Inferior parietal cortex (tissue), 1 donor: ENCODE results near the gene NEO1.

Experiments
- DNase-seq: peaks from one replicate; pipeline ENCODE4 v3.0.0-alpha.2; 2016; ENCODE audit errors: extremely low spot score

The NEO1 gene

GRCh38 chr15:73078291-73078690, 26.0 kb downstream of the NEO1 start:
- DNase-seq = no peak

- DNase-seq = no peak
Observed at GRCh38 chr15:73078722-73079121, 26.5 kb downstream of the NEO1 start.

- no peak for DNase-seq
Observed at GRCh38 chr15:73079565-73079964, 27.3 kb downstream of the NEO1 start.

- peak; percentile 85 for DNase-seq
Observed at GRCh38 chr15:73081321-73081958, 29.2 kb downstream of the NEO1 start.

GRCh38 chr15:73082812-73083211, 30.5 kb downstream of the NEO1 start:
- no peak for DNase-seq

- DNase-seq = no peak
Observed at GRCh38 chr15:73087098-73087497, 34.8 kb downstream of the NEO1 start.

- DNase-seq = no peak
Observed at GRCh38 chr15:73105064-73105463, 52.8 kb downstream of the NEO1 start.

GRCh38 chr15:73108676-73109075, 56.4 kb downstream of the NEO1 start:
- DNase-seq = no peak

GRCh38 chr15:73109765-73110164, 57.5 kb downstream of the NEO1 start:
- no peak for DNase-seq

GRCh38 chr15:73110201-73110600, 57.9 kb downstream of the NEO1 start:
- DNase-seq = no peak

- DNase-seq = no peak
Observed at GRCh38 chr15:73114064-73114463, 61.8 kb downstream of the NEO1 start.

GRCh38 chr15:73116164-73116563, 63.9 kb downstream of the NEO1 start:
- no peak for DNase-seq

GRCh38 chr15:73118055-73118454, 65.8 kb downstream of the NEO1 start:
- no peak for DNase-seq

GRCh38 chr15:73119478-73119877, 67.2 kb downstream of the NEO1 start:
- no peak for DNase-seq

- DNase-seq = no peak
Observed at GRCh38 chr15:73120269-73120668, 68.0 kb downstream of the NEO1 start.

- DNase-seq = no peak
Observed at GRCh38 chr15:73125219-73125618, 73.0 kb downstream of the NEO1 start.

GRCh38 chr15:73127302-73127936, 75.2 kb downstream of the NEO1 start:
- peak; percentile 28 for DNase-seq

- DNase-seq = no peak
Observed at GRCh38 chr15:73130830-73131229, 78.6 kb downstream of the NEO1 start.

GRCh38 chr15:73134196-73134595, 81.9 kb downstream of the NEO1 start:
- DNase-seq = no peak

- DNase-seq = no peak
Observed at GRCh38 chr15:73139041-73139743, 86.9 kb downstream of the NEO1 start.

GRCh38 chr15:73139744-73140553, 87.7 kb downstream of the NEO1 start:
- no peak for DNase-seq

- no peak for DNase-seq
Observed at GRCh38 chr15:73141216-73141900, 89.1 kb downstream of the NEO1 start.
